Right lobe of liver (tissue), 4 donors: ENCODE data around the gene GIT2.

Source experiments
- CTCF ChIP-seq, 4 donors: fragments of 200-600 bp in 3 of 4; fragments of 450-650 bp in 1 of 4; IDR thresholded peaks; one replicate each; pipeline versions ENCODE4 v1.5.1 to v1.8.0; 2016 to 2022; ENCODE audit warnings: antibody characterized with exemption in 4 of 4, mild to moderate bottlenecking in 2 of 4
- POLR2A ChIP-seq: fragments of 450-650 bp; IDR thresholded peaks from one replicate; pipeline ENCODE4 v1.6.1; 2017; ENCODE audit warnings: antibody characterized with exemption, mild to moderate bottlenecking
- donor health status: DM: no; HTN: no; CAD: no.
- donor health status: DM: no; HTN: no; CAD: no.
- donor health status: DM: no; HTN: yes; CAD: no.

- TF ChIP-seq CTCF (IDR thresholded peaks at IDR 0.05): peak; percentile 50 to 97 (median 74)
- TF ChIP-seq POLR2A: peak; percentile 65
Observed at GRCh38 chr12:109880043-109880931, 115.9 kb downstream of the GIT2 start, which contains the start of gene GLTP.
